GM18511 (cell line): ENCODE measurements around the gene PPP1CC.
"Not testable (repeated sequence)": the region's sequence is repeated elsewhere in the genome, so short reads cannot be mapped to it uniquely, and the experiment has no call there.

Experiments used
- ATAC-seq: cut with Tn5 transposase; IDR thresholded peaks from one replicate; pipeline ENCODE4 v1.9.1; 2021; ENCODE audit warnings: mild to moderate bottlenecking, moderate library complexity; ENCODE audit not compliant: unreplicated experiment

Gene PPP1CC

GRCh38 chr12:110756611-110757010 lies 13.9 kb upstream of the PPP1CC start:
- no peak for ATAC-seq

- ATAC-seq, result no peak
Observed at GRCh38 chr12:110754101-110754793, 11.6 kb upstream of the PPP1CC start.

- ATAC-seq, result no peak
Observed at GRCh38 chr12:110750784-110751461, 8.2 kb upstream of the PPP1CC start.

GRCh38 chr12:110746550-110746949 lies 3.9 kb upstream of the PPP1CC start:
- ATAC-seq, result no peak

- no peak for ATAC-seq
Observed at GRCh38 chr12:110745542-110746284, 3.0 kb upstream of the PPP1CC start.

- no peak for ATAC-seq
Observed at GRCh38 chr12:110744601-110745264, 2.0 kb upstream of the PPP1CC start.

GRCh38 chr12:110744151-110744571 lies 1.5 kb upstream of the PPP1CC start:
- ATAC-seq, result no peak

GRCh38 chr12:110743571-110744093 lies 941 bp upstream of the PPP1CC start:
- no peak for ATAC-seq

- peak; percentile 18 for ATAC-seq
Observed at GRCh38 chr12:110742096-110742717, 484 bp downstream of the PPP1CC start.

- no peak for ATAC-seq
Observed at GRCh38 chr12:110741341-110742095, 1.2 kb downstream of the PPP1CC start.

GRCh38 chr12:110739894-110740293 lies 2.8 kb downstream of the PPP1CC start:
- ATAC-seq, result no peak

GRCh38 chr12:110739488-110739887 lies 3.2 kb downstream of the PPP1CC start:
- no peak for ATAC-seq

GRCh38 chr12:110737532-110737931 lies 5.2 kb downstream of the PPP1CC start:
- ATAC-seq, result no peak

GRCh38 chr12:110737016-110737415 lies 5.7 kb downstream of the PPP1CC start:
- not testable (repeated sequence) for ATAC-seq

- no peak for ATAC-seq
Observed at GRCh38 chr12:110733900-110734299, 8.8 kb downstream of the PPP1CC start.

GRCh38 chr12:110733089-110733715 lies 9.5 kb downstream of the PPP1CC start:
- ATAC-seq, result no peak

- no peak for ATAC-seq
Observed at GRCh38 chr12:110732572-110732971, 10.1 kb downstream of the PPP1CC start.

GRCh38 chr12:110731479-110731878 lies 11.2 kb downstream of the PPP1CC start:
- ATAC-seq, result no peak

- no peak for ATAC-seq
Observed at GRCh38 chr12:110728628-110729027, 14.1 kb downstream of the PPP1CC start.
